A549 (cell line): ENCODE measurements around the gene BPIFB3. TPM values are rescaled to one million over a fixed set of nuclear protein-coding genes. Genes with fewer than 3 reads are reported as not detected.

Source experiments
- ATAC-seq, 2 experiments: fragments of 200-7000 bp in 1 of 2; fragments of >200 bp in 1 of 2; cut with Nextera tagmentation in 1 of 2; cut with Tn5 transposase in 1 of 2; 3 replicates each; pipeline versions ENCODE4 v1.8.0 to v1.9.1; 2018 to 2020; ENCODE audit warnings: mild to moderate bottlenecking in 1 of 2, moderate library complexity in 1 of 2
- CTCF ChIA-PET: fragments of 300-600 bp; sonication (Branson Sonifier 250); formaldehyde crosslinking; extraction: SDS; loops from one replicate; lab custom pipeline; 2021; ENCODE audit warnings: antibody characterized with exemption, inconsistent platforms; lab: Yijun Ruan, JAX
- POLR2A ChIA-PET: fragments of 350-600 bp; formaldehyde crosslinking; extraction: SDS; loops from one replicate; lab custom pipeline; 2021; ENCODE audit warnings: antibody characterized with exemption, inconsistent platforms; lab: Yijun Ruan, JAX
- DNase-seq, 2 experiments: peaks; one replicate each; pipeline versions ENCODE4 v3.0.0 to v3.0.0-alpha.2; 2011 to 2016; ENCODE audit warnings: low read depth in 1 of 2, low spot score in 1 of 2
- FAIRE-seq: peaks from 2 replicates; lab custom pipeline; 2011; peaks lifted over from hg19 to GRCh38; lab: Jason Lieb, UNC
- H3K27ac ChIP-seq, 2 experiments: fragments of >200 bp; sonication (Bioruptor Twin); formaldehyde crosslinking; 3 replicates each; pipeline ENCODE4 v1.5.1; 2016 to 2017
- H3K4me1 ChIP-seq: fragments of >200 bp; sonication (Bioruptor Twin); formaldehyde crosslinking; 3 replicates; pipeline ENCODE4 v1.6.1; 2016
- H3K4me2 ChIP-seq: fragments of >200 bp; sonication (Bioruptor Twin); formaldehyde crosslinking; 3 replicates; pipeline ENCODE4 v1.6.1; 2016
- H3K4me3 ChIP-seq: fragments of >200 bp; sonication (Bioruptor Twin); formaldehyde crosslinking; 3 replicates; pipeline ENCODE4 v1.5.1; 2016
- H3K9me3 ChIP-seq: fragments of >200 bp; sonication (Bioruptor Twin); formaldehyde crosslinking; 3 replicates; pipeline ENCODE4 v1.6.1; 2016
- BCL3 ChIP-seq: fragments of >200 bp; sonication (Bioruptor Twin); formaldehyde crosslinking; IDR thresholded peaks from 3 replicates; pipeline ENCODE4 v1.6.1; 2016
- CBX8 ChIP-seq: fragments of 200-600 bp; sonication (generic); IDR thresholded peaks from 2 replicates; pipeline ENCODE4 v1.6.1; 2016
- CEBPB ChIP-seq, 2 experiments: fragments of >200 bp in 1 of 2; sonication (Bioruptor Twin) in 1 of 2; formaldehyde crosslinking in 1 of 2; IDR thresholded peaks; 2 replicates each; pipeline ENCODE4 v1.6.1; 2012 to 2016
- CHD4 ChIP-seq: fragments of 200-600 bp; sonication (generic); IDR thresholded peaks from 2 replicates; pipeline ENCODE4 v1.6.1; 2016; ENCODE audit warnings: antibody characterized with exemption, mild to moderate bottlenecking, borderline replicate concordance
- GATA3 ChIP-seq: IDR thresholded peaks from 2 replicates; pipeline ENCODE4 v1.6.1; 2012; ENCODE audit warnings: borderline replicate concordance
- HES2 ChIP-seq: fragments of >200 bp; sonication (Bioruptor Twin); formaldehyde crosslinking; IDR thresholded peaks from 2 replicates; pipeline ENCODE4 v1.6.1; 2016
- HOXB13 ChIP-seq: fragments of 250-450 bp; sonication (Bioruptor Pico); IDR thresholded peaks from 2 replicates; pipeline ENCODE4 v1.5.0; 2020; ENCODE audit warnings: low read depth, mild to moderate bottlenecking, moderate library complexity
- HOXB5 ChIP-seq: fragments of 250-450 bp; sonication (Bioruptor Pico); IDR thresholded peaks from 2 replicates; pipeline ENCODE4 v1.5.0; 2020; ENCODE audit warnings: mild to moderate bottlenecking, moderate library complexity
- MAZ ChIP-seq: fragments of 150-350 bp; IDR thresholded peaks from 2 replicates; pipeline ENCODE4 v1.6.1; 2014; ENCODE audit warnings: antibody characterized with exemption, low read depth, low read length, borderline replicate concordance
- NFE2L2 ChIP-seq: fragments of 150-350 bp; conservative IDR thresholded peaks from 2 replicates; pipeline ENCODE4 v1.6.1; 2014; ENCODE audit warnings: low read length
- PBX3 ChIP-seq: IDR thresholded peaks from 2 replicates; pipeline ENCODE4 v1.6.1; 2012
- RARB ChIP-seq: fragments of 250-450 bp; sonication (Bioruptor Pico); IDR thresholded peaks from 2 replicates; pipeline ENCODE4 v1.8.0; 2021; ENCODE audit warnings: mild to moderate bottlenecking, moderate library complexity
- SREBF2 ChIP-seq: fragments of 450-650 bp; IDR thresholded peaks from 2 replicates; pipeline ENCODE4 v1.6.1; 2014; ENCODE audit warnings: mild to moderate bottlenecking, moderate library complexity
- TFCP2L1 ChIP-seq: fragments of 250-450 bp; sonication (Bioruptor Pico); IDR thresholded peaks from 2 replicates; pipeline ENCODE4 v1.5.0; 2021; ENCODE audit warnings: mild to moderate bottlenecking
- ZFP36 ChIP-seq: fragments of 450-650 bp; IDR thresholded peaks from 2 replicates; pipeline ENCODE4 v1.6.1; 2014; ENCODE audit warnings: borderline replicate concordance; ENCODE audit not compliant: partially characterized antibody
- WGBS: methylation state at CpG from one replicate; pipeline ENCODE4 v1.1.6; 2017; ENCODE audit errors: missing lambda C conversion rate; 5-methylcytosine and 5-hydroxymethylcytosine counted together
- polyA plus RNA-seq, 4 experiments: library from polyadenylated mRNA; depleted of rRNA in 3 of 4; stranded (reverse); fragments of >200 nt; fragmentation: RNase III in 1 of 4; extraction: RNeasy Plus Mini Kit Qiagen cat#74134 plus additional on column Dnase treatment in 1 of 4; gene quantifications; 2 replicates in 3 of 4; 3 replicates in 1 of 4; pipeline ENCODE4 v1.2.3, GENCODE V29; 2011 to 2017

BPIFB3 gene
- polyA plus RNA-seq, 2 of the 4 experiments (the other 2 are of a cell fraction): not detected

- FAIRE-seq (no peak), ATAC-seq (no peak), DNase-seq (no peak)
- POLR2A ChIA-PET: interaction anchor here (0.5 kb wide), 1 partner anchor 959 kb away, joined by 3 read pairs; no protein-coding TSS in a partner anchor
- CTCF ChIA-PET: no interaction called here
- WGBS: 4% methylated on average over 5 of the region's 5 CpGs
- Histone ChIP-seq H3K27ac (no peak overlapping the region), H3K9me3 (no peaks in the 10 kb centered on the region), H3K4me3 (no peak overlapping the region), H3K4me1 (no peaks in the 10 kb centered on the region), H3K4me2 (no peak overlapping the region)
- TF ChIP-seq HOXB5 (CRISPR knock-in tag): no peak
- no peak for TF ChIP-seq HES2
Observed at GRCh38 chr20:33024609-33025317, 28.9 kb upstream of the BPIFB3 start.

- CTCF ChIA-PET: no interaction called here
- 59% methylated on average over 9 of the region's 9 CpGs for WGBS
- POLR2A ChIA-PET: no interaction called here
- H3K9me3 ChIP-seq: no peaks in the 10 kb centered on the region
- no peak for TF ChIP-seq GATA3
- no peak for TF ChIP-seq MAZ
- TF ChIP-seq CHD4: no peak
- no peak for TF ChIP-seq PBX3
- TF ChIP-seq TFCP2L1: no peak
- TF ChIP-seq CEBPB (IDR thresholded peaks at IDR 0.05): no peak
- no peak for TF ChIP-seq NFE2L2
- TF ChIP-seq BCL3: no peak
- TF ChIP-seq RARB (CRISPR knock-in tag): no peak
- no peak for TF ChIP-seq SREBF2
- TF ChIP-seq HOXB13 (CRISPR knock-in tag): no peak
- TF ChIP-seq ZFP36: no peak
- TF ChIP-seq, all 56 proteins: peak for 0
- no peak overlapping the region for H3K4me3 ChIP-seq
- DNase-seq: no peak
- FAIRE-seq: no peak
- no peak for ATAC-seq
- H3K4me2 ChIP-seq: no peak overlapping the region
- no peak overlapping the region for H3K27ac ChIP-seq
- no peaks in the 10 kb centered on the region for H3K4me1 ChIP-seq
Observed at GRCh38 chr20:33025318-33025876, 28.3 kb upstream of the BPIFB3 start.

- Histone ChIP-seq H3K4me2 (no peak overlapping the region), H3K4me1 (no peaks in the 10 kb centered on the region), H3K9me3 (no peaks in the 10 kb centered on the region), H3K27ac (no peak overlapping the region), H3K4me3 (no peak overlapping the region)
- 5% methylated on average over 5 of the region's 5 CpGs for WGBS
- POLR2A ChIA-PET: no interaction called here
- DNase-seq: no peak
- no peak for TF ChIP-seq BCL3
- TF ChIP-seq CBX8: no peak
- no peak for TF ChIP-seq TFCP2L1
- TF ChIP-seq, all 56 proteins: peak for 0
- ATAC-seq (no peak), FAIRE-seq (no peak)
- CTCF ChIA-PET: interaction anchor here (0.7 to 1.6 kb wide), 2 partner anchors 69 to 112 kb away, joined by 3 to 4 read pairs; no protein-coding TSS in a partner anchor
Observed at GRCh38 chr20:33026072-33026778, 27.5 kb upstream of the BPIFB3 start.
